Measurements from ENCODE around the gene KAT2A. TPM values are rescaled to one million over a fixed set of nuclear protein-coding genes. Genes with fewer than 3 reads are reported as not detected.

KAT2A gene
- total RNA-seq, 1 experiment from 2014 or later, result 44.8 TPM

GRCh38 chr17:42098730-42099399 is 22.3 kb downstream of the KAT2A start:
- POLR2A ChIA-PET, result interaction anchor here (0.8 to 1.6 kb wide), 2 partner anchors 70 to 82 kb away, joined by 3 to 4 read pairs; partner anchors contain the start of gene DNAJC7
- peaks cover 23% of the 10 kb centered on the region for H3K4me1 Mint-ChIP-seq
- TF ChIP-seq ETV6 (CRISPR knock-in tag; IDR thresholded peaks at IDR 0.05), result no peak
- H3K27me3 Mint-ChIP-seq (ENCODE audit: low read depth), result peaks cover 33% of the 10 kb centered on the region
- CTCF ChIA-PET, result interaction anchor here (0.7 to 6.7 kb wide), 14 partner anchors 10 to 419 kb away, joined by 3 to 138 read pairs (median 5); partner anchors contain the start of genes DNAJC7, KAT2A and NKIRAS2
- DNase-seq (ENCODE audit: low spot score), result no peak
- H3K27ac Mint-ChIP-seq, result no peak overlapping the region
- peak overlapping the region; percentile 45 for H3K4me3 Mint-ChIP-seq
- no peaks in the 10 kb centered on the region for H3K9me3 Mint-ChIP-seq
- no peaks in the 10 kb centered on the region for H3K36me3 Mint-ChIP-seq
- peak; percentile 14 for ATAC-seq

DNA sequence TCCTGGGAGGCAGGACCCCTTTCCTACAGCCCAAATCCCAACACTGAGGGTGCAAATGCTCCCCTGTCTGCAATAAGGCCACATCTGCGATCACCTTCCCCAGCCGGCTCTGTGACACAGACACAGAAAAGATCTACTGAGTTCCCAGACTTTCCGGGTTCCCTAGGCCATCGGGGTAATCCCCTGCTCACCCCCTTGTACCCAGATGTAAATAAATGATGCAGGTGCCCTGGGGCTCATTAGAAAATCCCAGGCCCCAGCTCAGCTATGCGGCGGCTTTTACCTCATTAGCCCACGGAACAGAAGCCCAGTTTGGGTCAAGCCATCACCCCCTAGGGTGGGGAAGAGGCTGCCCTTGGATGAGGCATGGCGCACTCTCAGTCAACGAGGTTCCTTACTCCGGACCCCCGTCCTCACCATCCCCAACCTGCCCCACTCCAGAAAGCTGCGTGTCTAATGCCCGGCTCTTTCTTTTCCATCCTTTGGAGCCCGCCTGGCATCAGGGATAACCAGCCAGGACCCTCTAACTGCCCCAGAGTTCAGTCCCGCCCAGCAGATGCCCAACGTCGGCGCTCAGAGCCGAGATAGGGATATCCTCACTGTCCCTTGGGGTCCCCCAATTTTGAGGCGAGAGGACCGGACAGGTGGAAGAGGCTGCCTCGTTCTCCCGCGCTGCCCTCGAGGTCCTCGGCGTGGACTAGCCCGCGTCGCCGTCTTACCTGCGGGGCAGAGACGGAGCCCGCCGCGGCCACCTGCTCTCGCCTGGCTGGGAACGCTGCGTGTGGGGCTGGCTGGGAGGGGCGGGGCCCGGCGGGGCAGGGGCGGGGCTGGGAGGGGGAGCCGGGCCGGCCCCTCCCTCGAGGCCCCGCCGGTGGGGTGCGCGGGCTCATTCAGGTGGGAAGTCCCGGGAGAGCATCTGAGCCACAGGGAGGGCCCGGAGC is 23.2 kb downstream of the KAT2A start, which contains the start of gene ZNF385C:
TSS of gene ZNF385C (minus strand) at position 783 of the 941 bp plus-strand sequence. CDS start 35,417 bp downstream, outside the sequence.
- CTCF ChIA-PET, result interaction anchor here (0.7 to 6.7 kb wide), 16 partner anchors 9 to 420 kb away, joined by 3 to 138 read pairs (median 5); partner anchors contain the start of genes DNAJC7, KAT2A and NKIRAS2
- H3K27ac Mint-ChIP-seq, result no peak within 1 kb of the TSS
- peak within 1 kb of the TSS; percentile 62 for H3K4me3 Mint-ChIP-seq
- peaks cover 33% of the 10 kb centered on the region for H3K27me3 Mint-ChIP-seq (ENCODE audit: low read depth)
- DNase-seq (ENCODE audit: low spot score) (peak; percentile 59), ATAC-seq (peak; percentile 51)
- no peaks in the 10 kb centered on the region for H3K9me3 Mint-ChIP-seq
- no peaks in the 10 kb centered on the region for H3K36me3 Mint-ChIP-seq
- POLR2A ChIA-PET, result interaction anchor here (0.8 to 1.6 kb wide), 2 partner anchors 69 to 81 kb away, joined by 3 to 4 read pairs; partner anchors contain the start of gene DNAJC7
- H3K4me1 Mint-ChIP-seq, result peaks cover 16% of the 10 kb centered on the region
- TF ChIP-seq, protein P1, sequence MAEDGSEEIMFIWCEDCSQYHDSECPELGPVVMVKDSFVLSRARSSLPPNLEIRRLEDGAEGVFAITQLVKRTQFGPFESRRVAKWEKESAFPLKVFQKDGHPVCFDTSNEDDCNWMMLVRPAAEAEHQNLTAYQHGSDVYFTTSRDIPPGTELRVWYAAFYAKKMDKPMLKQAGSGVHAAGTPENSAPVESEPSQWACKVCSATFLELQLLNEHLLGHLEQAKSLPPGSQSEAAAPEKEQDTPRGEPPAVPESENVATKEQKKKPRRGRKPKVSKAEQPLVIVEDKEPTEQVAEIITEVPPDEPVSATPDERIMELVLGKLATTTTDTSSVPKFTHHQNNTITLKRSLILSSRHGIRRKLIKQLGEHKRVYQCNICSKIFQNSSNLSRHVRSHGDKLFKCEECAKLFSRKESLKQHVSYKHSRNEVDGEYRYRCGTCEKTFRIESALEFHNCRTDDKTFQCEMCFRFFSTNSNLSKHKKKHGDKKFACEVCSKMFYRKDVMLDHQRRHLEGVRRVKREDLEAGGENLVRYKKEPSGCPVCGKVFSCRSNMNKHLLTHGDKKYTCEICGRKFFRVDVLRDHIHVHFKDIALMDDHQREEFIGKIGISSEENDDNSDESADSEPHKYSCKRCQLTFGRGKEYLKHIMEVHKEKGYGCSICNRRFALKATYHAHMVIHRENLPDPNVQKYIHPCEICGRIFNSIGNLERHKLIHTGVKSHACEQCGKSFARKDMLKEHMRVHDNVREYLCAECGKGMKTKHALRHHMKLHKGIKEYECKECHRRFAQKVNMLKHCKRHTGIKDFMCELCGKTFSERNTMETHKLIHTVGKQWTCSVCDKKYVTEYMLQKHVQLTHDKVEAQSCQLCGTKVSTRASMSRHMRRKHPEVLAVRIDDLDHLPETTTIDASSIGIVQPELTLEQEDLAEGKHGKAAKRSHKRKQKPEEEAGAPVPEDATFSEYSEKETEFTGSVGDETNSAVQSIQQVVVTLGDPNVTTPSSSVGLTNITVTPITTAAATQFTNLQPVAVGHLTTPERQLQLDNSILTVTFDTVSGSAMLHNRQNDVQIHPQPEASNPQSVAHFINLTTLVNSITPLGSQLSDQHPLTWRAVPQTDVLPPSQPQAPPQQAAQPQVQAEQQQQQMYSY (CRISPR knock-in tag; IDR thresholded peaks at IDR 0.05), result no peak
- TF ChIP-seq HMGXB4 (CRISPR knock-in tag; IDR thresholded peaks at IDR 0.05) (no peak), CREB1 (CRISPR knock-in tag; IDR thresholded peaks at IDR 0.05) (no peak), ARID4B (CRISPR knock-in tag; IDR thresholded peaks at IDR 0.05; ENCODE audit: borderline replicate concordance) (0 out of 2 replicates have a peak, but pooled peaks have one; percentile 26), CBFB (CRISPR knock-in tag; IDR thresholded peaks at IDR 0.05; ENCODE audit: low read depth) (no peak), SP1 (CRISPR knock-in tag; conservative IDR thresholded peaks at IDR 0.05) (peak; percentile 71), TCF7 (CRISPR knock-in tag; IDR thresholded peaks at IDR 0.05; ENCODE audit: low read depth) (no peak), ZNF138 (CRISPR knock-in tag; conservative IDR thresholded peaks at IDR 0.05) (0 out of 2 replicates have a peak, but pooled peaks have one; percentile 50), MXD4 (CRISPR knock-in tag; IDR thresholded peaks at IDR 0.05; ENCODE audit: borderline replicate concordance) (no peak), AR (CRISPR knock-in tag; IDR thresholded peaks at IDR 0.05) (no peak), FOXJ3 (CRISPR knock-in tag; IDR thresholded peaks at IDR 0.05; ENCODE audit: borderline replicate concordance) (no peak), NFATC4 (CRISPR knock-in tag; IDR thresholded peaks at IDR 0.05) (no peak)
- TF ChIP-seq, protein P2, sequence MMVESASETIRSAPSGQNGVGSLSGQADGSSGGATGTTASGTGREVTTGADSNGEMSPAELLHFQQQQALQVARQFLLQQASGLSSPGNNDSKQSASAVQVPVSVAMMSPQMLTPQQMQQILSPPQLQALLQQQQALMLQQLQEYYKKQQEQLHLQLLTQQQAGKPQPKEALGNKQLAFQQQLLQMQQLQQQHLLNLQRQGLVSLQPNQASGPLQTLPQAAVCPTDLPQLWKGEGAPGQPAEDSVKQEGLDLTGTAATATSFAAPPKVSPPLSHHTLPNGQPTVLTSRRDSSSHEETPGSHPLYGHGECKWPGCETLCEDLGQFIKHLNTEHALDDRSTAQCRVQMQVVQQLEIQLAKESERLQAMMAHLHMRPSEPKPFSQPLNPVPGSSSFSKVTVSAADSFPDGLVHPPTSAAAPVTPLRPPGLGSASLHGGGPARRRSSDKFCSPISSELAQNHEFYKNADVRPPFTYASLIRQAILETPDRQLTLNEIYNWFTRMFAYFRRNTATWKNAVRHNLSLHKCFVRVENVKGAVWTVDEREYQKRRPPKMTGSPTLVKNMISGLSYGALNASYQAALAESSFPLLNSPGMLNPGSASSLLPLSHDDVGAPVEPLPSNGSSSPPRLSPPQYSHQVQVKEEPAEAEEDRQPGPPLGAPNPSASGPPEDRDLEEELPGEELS (CRISPR knock-in tag; IDR thresholded peaks at IDR 0.05), result no peak; the same call in 1 of the 2 replicates
